Suppressor macrophage treated with lipopolysaccharide for 1 hour (primary cell): ENCODE data around the gene RABGAP1.

Experiments
- DNase-seq, 3 donors: peaks; one replicate each; pipeline ENCODE4 v3.0.0-alpha.2; 2020 to 2022

The RABGAP1 gene

GRCh38 chr9:123087359-123087888 is 146.6 kb downstream of the RABGAP1 start:
- no peak for DNase-seq

GRCh38 chr9:123089040-123089439 is 148.2 kb downstream of the RABGAP1 start:
- DNase-seq = no peak

GRCh38 chr9:123089790-123090189 is 149.0 kb downstream of the RABGAP1 start:
- no peak for DNase-seq

GRCh38 chr9:123090198-123090896 is 149.5 kb downstream of the RABGAP1 start:
- no peak for DNase-seq

- DNase-seq = no peak
These were observed 150.1 kb downstream of the RABGAP1 start for GRCh38 chr9:123090956-123091355.

- DNase-seq = no peak
These were observed 150.6 kb downstream of the RABGAP1 start for GRCh38 chr9:123091459-123091858.

GRCh38 chr9:123093141-123093540 is 152.3 kb downstream of the RABGAP1 start:
- DNase-seq = no peak

- no peak for DNase-seq
These were observed 156.2 kb downstream of the RABGAP1 start for GRCh38 chr9:123096987-123097386.

GRCh38 chr9:123097430-123098095 is 156.7 kb downstream of the RABGAP1 start:
- no peak for DNase-seq

GRCh38 chr9:123098096-123098459 is 157.3 kb downstream of the RABGAP1 start:
- DNase-seq = no peak

GRCh38 chr9:123099042-123099441 is 158.2 kb downstream of the RABGAP1 start:
- DNase-seq = no peak

- DNase-seq = no peak
These were observed 158.7 kb downstream of the RABGAP1 start for GRCh38 chr9:123099548-123099947.

- DNase-seq = no peak
These were observed 161.7 kb downstream of the RABGAP1 start for GRCh38 chr9:123102375-123103113.

- DNase-seq = no peak
These were observed 164.0 kb downstream of the RABGAP1 start for GRCh38 chr9:123104807-123105206.

GRCh38 chr9:123105490-123105889 is 164.7 kb downstream of the RABGAP1 start:
- no peak for DNase-seq

- DNase-seq = no peak
These were observed 166.9 kb downstream of the RABGAP1 start for GRCh38 chr9:123107639-123108285.

- DNase-seq = no peak
These were observed 168.2 kb downstream of the RABGAP1 start for GRCh38 chr9:123108976-123109375.

GRCh38 chr9:123109540-123110279 is 168.9 kb downstream of the RABGAP1 start:
- DNase-seq = no peak

- no peak for DNase-seq
These were observed 170.7 kb downstream of the RABGAP1 start for GRCh38 chr9:123111427-123112014.

- no peak for DNase-seq
These were observed 171.5 kb downstream of the RABGAP1 start for GRCh38 chr9:123112015-123112975.

GRCh38 chr9:123113185-123113584 is 172.4 kb downstream of the RABGAP1 start:
- no peak for DNase-seq
